NCI-H1105 (cell line): Measurements from ENCODE around the gene COL23A1.

ENCODE experiments used
- DNase-seq: peaks from one replicate; lab custom pipeline; 2025; lab: John Stamatoyannopoulos, UW

The COL23A1 gene

DNA sequence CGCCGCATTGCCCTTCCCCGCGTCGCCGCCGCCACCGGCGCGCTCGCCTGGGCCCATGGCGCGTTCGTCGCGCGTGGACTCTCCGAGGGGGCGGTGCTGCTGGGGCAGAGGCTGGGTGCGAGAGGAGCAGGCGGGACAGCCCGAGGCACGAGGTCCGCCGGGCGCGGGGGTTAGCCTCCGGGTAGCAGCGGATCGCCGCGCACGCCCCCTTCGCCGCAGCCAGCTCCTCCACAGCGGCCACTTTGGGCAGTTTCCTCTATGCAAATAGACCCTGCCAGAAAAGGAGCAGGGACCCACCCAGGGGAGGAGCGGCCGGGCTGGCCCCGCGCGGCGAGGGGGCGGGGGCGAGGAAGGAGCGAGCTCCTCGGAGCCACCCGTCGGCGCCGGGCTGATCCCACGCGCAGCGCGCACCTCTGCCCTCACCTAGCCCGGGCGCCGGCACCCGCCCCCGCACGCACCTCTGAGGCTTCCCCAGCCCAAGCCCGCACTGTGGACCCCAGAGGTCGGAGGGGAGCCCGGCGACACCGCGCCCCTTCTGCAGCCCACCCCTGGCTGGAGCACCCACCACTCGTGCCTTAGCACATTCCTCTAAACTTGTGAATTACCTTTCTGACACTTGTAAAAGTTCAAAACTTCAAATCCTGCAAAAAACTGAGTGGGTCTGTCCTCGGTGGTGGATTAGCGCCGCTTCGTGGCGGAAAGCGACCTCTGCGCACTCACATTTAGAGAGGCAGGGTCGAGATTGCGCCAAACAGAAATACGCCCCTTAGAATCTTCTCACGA lies at the start of gene COL23A1:
Gene COL23A1, minus strand, starts transcription at position 253 of the 783 bp plus-strand sequence.
- peak; percentile 11 for DNase-seq

DNA sequence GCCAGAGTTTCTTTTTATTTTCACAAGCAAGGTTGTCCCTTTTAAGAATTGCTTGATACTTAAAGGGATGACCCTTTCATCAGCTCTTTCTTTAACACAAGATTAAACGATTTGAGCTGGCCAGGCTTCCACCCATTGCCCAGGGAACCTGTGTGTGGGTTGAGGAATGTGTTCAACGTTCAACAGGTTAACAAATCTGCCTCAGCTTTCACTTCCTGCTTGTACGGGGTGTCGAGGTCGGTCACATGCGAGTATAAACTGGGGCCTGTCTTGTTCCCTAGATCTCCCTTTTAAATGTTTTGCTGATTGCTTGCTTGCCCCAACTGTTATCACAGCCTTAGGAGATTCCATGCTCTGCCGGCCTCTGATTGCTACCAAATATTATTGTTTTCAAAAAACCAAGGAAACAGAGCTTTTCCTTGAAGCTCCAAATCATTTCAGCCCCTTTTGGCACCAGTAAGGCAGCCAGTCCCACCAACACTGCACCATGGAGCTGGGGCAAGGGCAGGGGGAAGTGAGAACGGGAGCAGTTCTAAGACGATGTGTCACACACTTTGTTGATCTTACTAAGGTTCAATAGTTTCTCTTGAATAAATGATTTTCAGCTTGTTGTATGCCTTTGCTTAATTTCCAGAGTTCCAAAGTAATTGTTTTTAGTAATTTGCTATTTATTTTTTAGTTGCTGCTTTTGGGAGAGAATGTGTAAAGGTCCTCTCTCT lies 47.3 kb upstream of the COL23A1 start:
- DNase-seq = no peak

GRCh38 chr5:178632285-178632684 lies 42.1 kb upstream of the COL23A1 start:
- DNase-seq = no peak

DNA sequence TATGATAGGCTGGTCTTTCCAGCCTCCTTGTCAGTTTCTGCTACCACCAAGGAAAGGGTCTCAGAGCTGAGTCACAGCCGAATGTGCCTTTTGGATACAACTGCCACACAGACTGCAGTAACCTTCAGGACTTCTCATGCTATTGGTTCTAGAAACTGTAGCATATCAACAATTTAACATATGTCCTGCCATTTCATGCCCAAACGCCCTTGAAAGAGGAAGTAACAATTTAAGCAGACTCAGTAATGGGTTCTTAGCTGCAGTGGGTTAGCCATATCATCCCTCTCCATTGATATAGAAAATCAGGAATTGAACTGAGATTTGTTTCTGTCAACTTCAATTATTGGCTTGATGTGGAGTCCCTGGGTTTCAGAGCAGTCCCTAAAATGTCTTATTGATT lies 40.8 kb upstream of the COL23A1 start:
- DNase-seq = no peak

GRCh38 chr5:178630475-178630930 lies 40.3 kb upstream of the COL23A1 start:
- DNase-seq = no peak

GRCh38 chr5:178627259-178627598 lies 37.0 kb upstream of the COL23A1 start:
- no peak for DNase-seq

DNA sequence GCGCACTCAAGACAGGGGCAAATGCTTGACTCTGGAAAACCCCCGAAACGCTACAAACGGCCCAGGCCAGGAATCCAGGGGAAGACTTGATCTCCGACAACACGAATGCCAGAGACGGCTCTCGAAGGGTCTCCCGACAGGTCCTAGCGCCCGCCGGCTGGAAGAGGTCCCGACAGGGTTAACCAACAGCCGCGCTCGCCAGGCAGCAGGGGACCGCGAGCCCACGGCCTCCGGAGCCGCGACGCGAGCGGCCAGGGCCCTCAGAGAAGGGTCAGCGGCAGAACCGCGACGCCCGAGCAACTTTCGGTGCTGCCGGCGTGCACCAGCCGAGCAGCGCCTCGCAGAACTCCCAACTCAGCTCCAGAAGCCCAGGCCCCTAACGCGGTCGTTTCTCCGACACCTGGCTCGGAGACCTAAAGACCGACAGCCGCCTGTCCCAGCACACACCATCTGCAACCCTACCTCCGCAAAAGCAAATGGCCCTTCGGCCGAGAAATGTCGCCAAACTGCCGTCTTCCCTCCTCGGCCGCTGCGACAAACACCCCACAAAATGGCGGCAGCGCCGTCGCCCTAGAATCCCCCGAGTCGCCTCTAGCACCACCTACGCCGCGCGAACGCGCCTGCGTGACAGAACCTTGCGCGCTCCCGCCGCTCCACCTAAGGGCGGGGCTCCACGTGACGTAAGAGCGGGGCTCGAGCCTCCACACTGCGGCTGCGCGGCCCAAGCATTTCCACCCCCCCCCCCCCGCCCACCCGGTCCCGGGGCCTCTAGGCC lies 36.5 kb upstream of the COL23A1 start, which contains the start of gene CLK4:
Gene CLK4, minus strand, starts transcription at position 567 of the 775 bp plus-strand sequence. CDS start 3,634 bp downstream, outside the sequence.
- peak; percentile 78 for DNase-seq

DNA sequence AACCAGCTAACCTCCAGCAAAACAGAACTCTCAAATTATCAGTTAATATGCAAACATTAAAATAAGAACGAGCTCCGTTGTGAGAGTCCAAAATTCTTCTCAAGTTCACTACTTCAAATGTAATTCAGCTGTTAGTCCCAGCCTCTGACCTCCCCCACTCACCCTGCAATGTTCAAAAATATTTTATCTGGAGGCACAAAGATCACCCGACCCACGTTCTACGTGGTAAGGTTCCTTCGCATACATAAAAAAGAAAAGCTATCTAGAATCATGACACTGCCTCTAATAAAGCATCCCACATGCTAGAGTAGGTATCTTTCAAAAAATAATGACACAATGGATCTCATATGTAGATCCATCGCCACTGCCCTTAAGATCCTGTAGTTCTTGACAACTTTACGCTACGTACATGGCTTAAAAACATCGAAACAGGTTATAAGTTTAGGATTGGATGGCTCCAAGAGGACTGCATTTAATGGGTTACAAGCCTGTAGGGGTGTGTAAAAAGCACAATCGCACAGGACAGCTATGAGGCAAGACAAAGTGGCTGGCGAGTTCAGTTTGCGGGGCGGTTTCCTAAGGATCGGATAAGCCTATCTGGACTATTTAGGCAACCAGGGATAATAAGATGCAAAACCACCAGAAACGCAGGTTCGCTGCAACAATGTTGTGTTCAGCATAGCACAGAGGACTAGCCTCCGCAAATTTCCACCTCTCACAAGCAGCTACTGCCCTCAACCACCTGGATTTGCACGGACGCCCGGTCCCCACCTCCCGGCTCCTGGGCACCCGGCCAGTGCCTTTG lies 35.7 kb upstream of the COL23A1 start:
- DNase-seq = no peak

DNA sequence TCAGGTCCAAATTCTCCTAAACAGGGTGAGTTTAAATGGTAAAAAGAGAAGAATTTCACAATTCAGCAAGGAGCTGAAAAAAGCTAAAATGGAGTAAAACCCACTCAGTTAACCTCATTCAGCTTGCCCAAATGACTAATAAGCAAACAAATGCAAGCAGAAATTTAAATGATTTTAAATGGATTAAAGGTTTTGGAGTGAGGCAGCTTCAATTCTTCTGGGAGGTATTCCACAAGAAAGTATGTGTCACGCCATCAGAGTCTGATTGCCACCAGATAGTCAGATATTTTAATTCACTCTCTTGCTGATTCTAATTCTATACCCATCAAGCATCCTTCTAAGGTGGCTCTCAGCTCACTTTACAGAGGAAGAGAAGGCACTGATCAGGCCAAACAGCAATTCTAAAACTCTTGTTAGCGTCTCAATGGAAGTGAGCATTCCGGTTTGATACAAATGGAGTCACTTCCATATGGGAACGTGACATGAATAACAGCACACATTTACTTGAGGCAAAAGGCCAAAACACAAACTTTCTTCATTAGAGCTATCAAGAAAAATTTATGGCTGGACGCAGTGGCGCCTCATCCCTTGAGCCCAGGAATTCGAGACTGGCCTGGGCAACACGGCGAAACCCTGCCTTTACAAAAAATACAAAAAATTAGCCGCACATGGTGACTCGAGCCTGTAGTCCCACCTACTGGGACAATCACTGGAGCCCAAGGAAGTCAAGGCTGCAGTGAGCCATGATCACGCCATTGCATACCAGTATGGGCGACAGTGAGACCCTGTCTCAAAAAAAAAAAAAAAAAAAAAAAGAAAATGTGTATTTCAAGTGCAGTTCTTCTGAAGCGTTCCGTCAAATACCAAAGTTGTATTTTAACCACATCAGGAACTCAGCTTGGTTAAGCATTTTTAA lies 34.7 kb upstream of the COL23A1 start:
- no peak for DNase-seq

- DNase-seq = no peak
These were observed 32.6 kb upstream of the COL23A1 start for GRCh38 chr5:178622679-178623247.

GRCh38 chr5:178619390-178619789 lies 29.2 kb upstream of the COL23A1 start:
- DNase-seq = no peak

DNA sequence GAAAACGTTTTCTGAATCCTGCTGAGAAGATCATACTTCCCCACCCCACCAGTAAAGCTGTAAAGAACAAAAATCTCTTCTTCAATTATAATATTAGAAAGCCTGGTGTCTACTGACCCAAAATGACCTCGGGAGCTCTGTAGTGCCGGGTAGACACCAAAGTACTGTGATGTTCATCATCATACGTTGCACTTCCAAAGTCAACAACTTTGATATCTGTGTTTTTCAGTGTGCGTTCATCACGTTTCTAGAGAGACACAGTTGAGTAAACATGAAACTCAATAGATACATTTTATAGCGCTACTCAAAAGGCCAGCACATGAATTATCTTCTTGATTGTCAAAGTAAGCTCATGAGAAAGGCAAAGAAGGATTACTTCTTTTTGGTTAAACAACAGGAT lies 22.1 kb upstream of the COL23A1 start:
- DNase-seq = no peak

- no peak for DNase-seq
These were observed 16.1 kb upstream of the COL23A1 start for GRCh38 chr5:178606269-178606668.

DNA sequence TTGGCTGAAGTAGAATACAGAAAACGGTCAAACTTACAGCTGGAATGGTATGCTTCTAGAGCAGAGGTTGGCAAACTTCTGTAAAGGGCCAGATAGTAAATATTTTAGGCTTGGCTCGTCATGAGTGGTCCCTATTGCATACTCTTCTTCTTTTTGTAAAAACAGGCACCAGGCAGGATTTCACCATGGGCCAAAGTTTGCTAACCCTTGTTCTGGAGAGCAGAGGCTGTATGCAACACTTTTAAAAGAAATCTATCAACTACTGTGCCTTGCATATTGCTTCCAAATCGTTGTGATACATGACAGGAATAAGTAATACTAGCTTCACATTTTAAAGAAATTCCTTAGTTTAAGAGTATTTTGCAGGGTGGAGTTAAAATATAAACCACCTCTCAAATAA lies 15.6 kb upstream of the COL23A1 start:
- no peak for DNase-seq

DNA sequence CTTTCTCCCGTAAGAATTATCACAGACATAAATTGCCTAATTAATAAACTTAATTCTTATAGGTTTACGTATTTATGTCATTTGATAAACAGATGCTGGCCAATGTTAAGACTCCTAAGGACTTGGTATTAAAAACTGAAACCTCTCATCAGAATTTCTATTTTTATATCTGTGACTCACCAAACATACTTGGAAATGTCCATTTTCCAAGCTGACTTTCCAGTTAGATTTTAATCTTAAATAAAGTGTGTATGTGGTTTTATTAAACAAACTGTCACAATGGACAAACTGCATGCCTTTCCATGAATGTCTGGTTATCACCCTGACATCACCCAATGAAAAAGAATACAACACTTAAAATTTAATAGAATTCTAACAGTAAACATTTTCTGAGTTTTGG lies 12.6 kb upstream of the COL23A1 start:
- no peak for DNase-seq

GRCh38 chr5:178595750-178596149 lies 5.6 kb upstream of the COL23A1 start:
- no peak for DNase-seq

DNA sequence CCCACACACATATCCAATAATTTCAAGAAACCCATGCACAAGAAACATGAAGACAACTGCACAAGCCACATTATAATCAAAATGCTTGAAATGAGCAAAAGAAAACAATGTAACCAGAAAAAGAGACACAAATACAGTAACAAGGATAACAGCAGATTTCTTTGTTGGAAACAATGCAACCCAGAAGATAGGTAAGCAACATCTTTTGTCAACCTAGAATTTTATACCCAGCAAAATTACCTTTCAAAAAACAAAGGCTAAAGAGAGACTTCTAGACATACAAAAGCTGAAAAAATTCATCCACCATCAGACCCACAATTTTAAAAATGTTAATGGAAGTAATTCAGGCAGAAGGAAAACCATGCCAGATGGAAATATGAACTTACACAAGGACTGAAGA lies 5.0 kb upstream of the COL23A1 start:
- DNase-seq = no peak

GRCh38 chr5:178590924-178591423 lies 781 bp upstream of the COL23A1 start:
- no peak for DNase-seq

DNA sequence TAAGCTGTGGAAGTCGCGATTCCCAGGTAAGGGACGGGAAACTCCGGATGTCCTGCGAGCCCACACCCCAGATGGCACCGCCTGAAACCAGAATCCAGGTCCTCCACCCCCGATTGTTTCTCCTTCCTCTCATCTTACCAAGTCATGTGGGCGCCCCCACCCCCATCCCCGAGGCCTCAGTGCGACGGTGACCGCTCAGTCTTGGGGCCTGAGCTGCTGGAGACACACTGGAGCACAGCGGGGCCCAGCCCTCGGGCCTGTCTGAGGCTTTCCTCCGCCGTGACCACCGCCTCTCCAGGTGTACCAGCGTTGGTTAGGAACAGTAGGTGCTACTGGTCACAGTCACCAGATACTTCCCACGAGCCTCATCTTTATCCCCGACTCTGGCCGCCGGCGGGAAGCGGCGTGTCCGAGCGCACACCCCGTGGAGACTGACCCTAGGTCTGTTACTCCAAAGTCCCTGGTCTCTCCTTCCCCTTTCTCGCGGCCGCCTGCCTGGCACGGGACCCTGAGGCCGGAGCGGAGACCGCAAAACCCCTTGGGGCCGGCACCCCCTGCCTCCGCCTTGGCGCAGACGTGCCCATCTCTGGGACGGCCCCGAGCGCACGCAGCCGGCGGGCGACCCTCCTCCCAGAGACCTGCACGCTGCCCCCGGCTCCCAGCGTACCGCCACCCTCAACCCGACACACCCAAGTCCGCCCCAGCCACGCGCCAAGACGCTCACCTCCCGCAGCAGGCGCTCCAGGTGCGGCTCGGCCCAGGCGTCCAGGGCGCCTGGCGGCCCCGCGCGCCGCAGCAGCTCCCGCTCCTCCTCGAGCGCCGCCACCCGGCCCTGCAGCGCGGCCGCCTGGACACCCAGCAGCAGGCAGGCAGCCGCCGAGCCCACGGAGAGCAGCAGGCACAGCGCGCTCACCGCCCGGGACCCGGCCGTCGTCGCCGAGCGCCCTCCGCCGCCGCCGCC lies 733 bp downstream of the COL23A1 start:
- DNase-seq = peak; percentile 12
